Measurements from ENCODE around the gene TAF3.

TAF3 gene

DNA sequence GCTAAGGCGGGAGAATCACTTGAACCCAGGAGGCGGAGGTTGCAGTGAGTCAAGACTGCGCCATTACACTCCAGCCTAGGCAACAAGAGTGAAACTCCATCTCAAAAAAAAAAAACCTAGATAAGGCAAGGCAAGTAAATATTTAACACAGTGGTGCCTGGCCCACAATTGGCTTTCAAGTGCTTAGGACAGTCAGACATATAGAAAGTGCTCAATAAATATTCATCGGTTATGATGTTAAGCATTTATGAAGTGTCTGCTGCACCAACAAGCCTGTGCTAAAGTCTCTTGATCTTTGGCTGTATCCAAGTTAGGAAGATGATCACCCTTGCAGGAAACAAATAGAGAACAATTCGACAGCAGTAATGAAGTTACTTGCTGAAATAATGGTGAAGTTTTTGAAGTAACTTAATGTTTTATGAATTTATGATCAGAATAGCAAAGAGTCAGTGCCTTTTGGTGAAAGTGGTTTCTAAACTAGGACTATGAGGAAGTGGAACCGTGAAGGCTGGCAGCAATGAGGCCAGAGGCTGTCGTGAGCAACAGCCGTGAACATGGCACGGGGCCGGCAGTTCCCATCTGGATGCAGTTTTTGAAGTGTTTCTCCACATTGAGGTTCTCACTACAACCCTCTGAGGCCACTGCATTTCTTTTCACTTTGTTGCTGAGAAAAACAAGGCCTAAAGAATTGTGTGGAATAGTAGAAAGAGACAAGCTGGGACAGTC is 188.1 kb downstream of the TAF3 start:
- TF ChIP-seq, protein P1, sequence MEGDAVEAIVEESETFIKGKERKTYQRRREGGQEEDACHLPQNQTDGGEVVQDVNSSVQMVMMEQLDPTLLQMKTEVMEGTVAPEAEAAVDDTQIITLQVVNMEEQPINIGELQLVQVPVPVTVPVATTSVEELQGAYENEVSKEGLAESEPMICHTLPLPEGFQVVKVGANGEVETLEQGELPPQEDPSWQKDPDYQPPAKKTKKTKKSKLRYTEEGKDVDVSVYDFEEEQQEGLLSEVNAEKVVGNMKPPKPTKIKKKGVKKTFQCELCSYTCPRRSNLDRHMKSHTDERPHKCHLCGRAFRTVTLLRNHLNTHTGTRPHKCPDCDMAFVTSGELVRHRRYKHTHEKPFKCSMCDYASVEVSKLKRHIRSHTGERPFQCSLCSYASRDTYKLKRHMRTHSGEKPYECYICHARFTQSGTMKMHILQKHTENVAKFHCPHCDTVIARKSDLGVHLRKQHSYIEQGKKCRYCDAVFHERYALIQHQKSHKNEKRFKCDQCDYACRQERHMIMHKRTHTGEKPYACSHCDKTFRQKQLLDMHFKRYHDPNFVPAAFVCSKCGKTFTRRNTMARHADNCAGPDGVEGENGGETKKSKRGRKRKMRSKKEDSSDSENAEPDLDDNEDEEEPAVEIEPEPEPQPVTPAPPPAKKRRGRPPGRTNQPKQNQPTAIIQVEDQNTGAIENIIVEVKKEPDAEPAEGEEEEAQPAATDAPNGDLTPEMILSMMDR (conservative IDR thresholded peaks at IDR 0.05; ENCODE audit: low read depth), result no peak
- DNase-seq (ENCODE audit: low spot score), result no peak
- CTCF ChIA-PET, result no interaction called here
- H3K27ac ChIP-seq, result no peak overlapping the region
- POLR2A ChIA-PET (ENCODE audit: low non-redundant PET), result no interaction called here

DNA sequence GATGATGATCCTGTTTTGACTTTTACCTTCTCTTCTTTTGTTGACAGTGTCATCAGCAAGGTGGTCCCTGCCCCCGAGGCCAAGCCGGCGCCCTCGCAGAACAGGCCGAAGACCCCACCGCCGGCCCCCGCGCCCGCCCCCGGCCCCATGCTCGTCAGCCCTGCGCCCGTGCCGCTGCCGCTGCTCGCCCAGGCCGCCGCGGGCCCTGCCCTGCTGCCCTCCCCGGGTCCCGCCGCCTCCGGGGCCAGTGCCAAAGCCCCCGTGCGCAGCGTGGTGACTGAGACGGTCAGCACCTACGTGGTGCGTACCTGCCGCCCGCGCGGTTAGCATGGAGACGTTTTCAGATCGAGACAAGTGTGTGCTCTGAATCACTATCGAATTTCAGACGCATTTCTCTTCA is 190.7 kb downstream of the TAF3 start:
- TF ChIP-seq, protein P1 (conservative IDR thresholded peaks at IDR 0.05; ENCODE audit: low read depth), result no peak
- no peak for DNase-seq (ENCODE audit: low spot score)
- H3K27ac ChIP-seq, result no peak overlapping the region
- POLR2A ChIA-PET (ENCODE audit: low non-redundant PET), result no interaction called here
- CTCF ChIA-PET, result no interaction called here

DNA sequence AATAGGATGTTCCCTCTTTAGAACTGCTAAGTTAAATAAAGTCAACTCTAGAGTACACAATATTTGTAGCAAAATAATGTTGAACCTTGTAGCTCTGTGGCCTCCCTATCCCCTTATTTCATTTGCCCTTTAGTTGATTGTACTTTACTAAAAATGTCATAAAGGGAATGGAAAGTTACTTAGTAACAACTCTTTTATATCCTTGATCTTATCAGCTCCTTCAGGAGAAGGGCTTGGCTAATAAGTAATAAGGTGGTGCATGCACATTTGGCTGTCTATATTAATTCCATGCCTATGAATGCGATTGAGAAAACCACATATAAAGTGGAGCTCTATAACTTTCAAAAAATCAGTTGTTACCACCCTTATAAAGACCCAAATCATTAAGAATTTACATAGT is 194.7 kb downstream of the TAF3 start:
- no peak overlapping the region for H3K27ac ChIP-seq
- CTCF ChIA-PET, result no interaction called here
- DNase-seq (ENCODE audit: low spot score), result no peak
- TF ChIP-seq, protein P1 (conservative IDR thresholded peaks at IDR 0.05; ENCODE audit: low read depth), result no peak
- POLR2A ChIA-PET (ENCODE audit: low non-redundant PET), result no interaction called here

DNA sequence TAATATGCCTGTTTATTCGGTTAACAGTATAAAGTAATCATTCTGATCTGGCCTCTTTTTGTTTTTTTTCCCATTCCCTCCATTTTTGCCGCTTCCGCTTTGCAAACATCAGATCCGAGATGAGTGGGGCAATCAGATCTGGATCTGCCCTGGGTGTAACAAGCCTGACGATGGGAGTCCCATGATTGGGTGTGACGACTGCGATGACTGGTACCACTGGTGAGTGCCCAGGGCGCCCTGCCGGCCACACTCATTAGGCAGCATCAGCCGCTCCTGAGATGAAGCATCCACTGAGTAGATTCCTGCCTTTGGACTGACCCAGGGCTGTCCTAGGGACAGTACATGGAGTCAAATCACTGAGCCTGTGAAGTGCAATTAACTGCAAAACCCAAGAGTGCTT is 195.3 kb downstream of the TAF3 start:
- ChIA-PET CTCF (no interaction called here), POLR2A (ENCODE audit: low non-redundant PET) (no interaction called here)
- TF ChIP-seq, protein P1 (conservative IDR thresholded peaks at IDR 0.05; ENCODE audit: low read depth), result no peak
- DNase-seq (ENCODE audit: low spot score), result no peak
- H3K27ac ChIP-seq, result no peak overlapping the region

DNA sequence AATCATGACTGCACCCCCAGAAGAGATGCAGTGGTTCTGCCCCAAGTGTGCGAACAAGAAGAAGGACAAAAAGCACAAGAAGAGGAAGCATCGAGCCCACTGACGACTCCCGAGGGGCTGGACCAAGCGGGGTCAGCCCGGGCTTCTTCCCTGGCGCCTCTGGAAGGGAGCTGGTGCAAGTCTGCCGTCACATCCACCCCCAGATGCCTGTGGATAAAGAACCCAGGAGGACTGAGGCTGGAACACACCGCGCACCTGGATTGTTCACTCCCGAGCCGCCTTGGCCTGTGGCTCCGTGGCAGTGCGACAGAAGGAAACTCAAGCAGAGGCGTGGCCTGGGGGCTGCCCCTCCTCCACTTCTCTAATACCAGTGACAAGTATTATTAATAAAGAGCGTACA is 196.3 kb downstream of the TAF3 start:
- ChIA-PET POLR2A (ENCODE audit: low non-redundant PET) (no interaction called here), CTCF (no interaction called here)
- H3K27ac ChIP-seq, result no peak overlapping the region
- TF ChIP-seq, protein P1 (conservative IDR thresholded peaks at IDR 0.05; ENCODE audit: low read depth), result no peak
- no peak for DNase-seq (ENCODE audit: low spot score)

DNA sequence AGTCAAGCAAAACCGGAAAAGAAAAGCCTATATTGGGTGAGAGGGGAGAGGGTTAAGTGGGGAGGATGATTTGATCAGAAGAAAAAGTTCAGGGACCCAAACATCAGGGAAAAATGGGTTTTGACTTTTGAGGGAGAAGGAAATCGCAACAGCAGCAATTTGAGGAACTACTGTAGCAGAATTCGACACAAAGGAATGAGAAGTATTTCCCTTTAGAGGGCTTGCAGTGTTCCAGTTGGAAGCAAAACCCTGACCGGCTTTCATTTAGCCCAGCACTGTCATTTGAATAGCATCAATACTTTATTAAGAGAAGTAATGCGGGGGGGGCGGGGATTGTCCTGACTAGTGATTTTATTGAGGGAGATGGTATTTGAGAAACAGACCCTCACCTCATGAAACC is 199.0 kb downstream of the TAF3 start:
- no peak for DNase-seq (ENCODE audit: low spot score)
- POLR2A ChIA-PET (ENCODE audit: low non-redundant PET), result no interaction called here
- TF ChIP-seq, protein P1 (conservative IDR thresholded peaks at IDR 0.05; ENCODE audit: low read depth), result no peak
- CTCF ChIA-PET, result no interaction called here
- H3K27ac ChIP-seq, result no peak overlapping the region

Measured in RWPE1 (cell line).